ENCODE results near the gene TTLL11.

- TF ChIP-seq EP300 (conservative IDR thresholded peaks at IDR 0.05; ENCODE audit: poor library complexity, severe bottlenecking), result peak; percentile 74
- peak; percentile 45 for TF ChIP-seq POLR2AphosphoS5 (IDR thresholded peaks at IDR 0.05)
- TF ChIP-seq EZH2 (IDR thresholded peaks at IDR 0.05; ENCODE audit: borderline replicate concordance, insufficient read depth, low read length, poor library complexity, severe bottlenecking), result no peak
Measured at GRCh38 chr9:121857928-121858327, 235.2 kb downstream of the TTLL11 start.
